Nephron progenitor cell (in vitro differentiated cells): ENCODE data around the gene DCLRE1C.
A peak's percentile ranks its signal among the peaks of the same experiment; 100 is the strongest.
"Not testable (repeated sequence)": the region's sequence is repeated elsewhere in the genome, so short reads cannot be mapped to it uniquely, and the experiment has no call there.

Experiments
- DNase-seq: peaks from one replicate; pipeline ENCODE4 v3.0.0; 2021
- H3K27ac Mint-ChIP-seq: 2 replicates; pipeline ENCODE4 v1.8.0; 2021; ENCODE audit warnings: mild to moderate bottlenecking, moderate library complexity, mixed read lengths
- H3K27me3 Mint-ChIP-seq: 2 replicates; pipeline ENCODE4 v1.8.0; 2021; ENCODE audit warnings: mild to moderate bottlenecking, low read depth, mixed read lengths; ENCODE audit not compliant: poor library complexity
- H3K36me3 Mint-ChIP-seq: 2 replicates; pipeline ENCODE4 v1.8.0; 2021; ENCODE audit warnings: low read depth, mixed read lengths
- H3K4me1 Mint-ChIP-seq: 2 replicates; pipeline ENCODE4 v1.8.0; 2021; ENCODE audit warnings: mixed read lengths
- H3K4me3 Mint-ChIP-seq: 2 replicates; pipeline ENCODE4 v1.8.0; 2021; ENCODE audit warnings: mild to moderate bottlenecking, moderate library complexity, mixed read lengths
- H3K9me3 Mint-ChIP-seq: 2 replicates; pipeline ENCODE4 v1.8.0; 2021; ENCODE audit warnings: mild to moderate bottlenecking, moderate library complexity, mixed read lengths
- CTCF ChIP-seq: fragments of 200-600 bp; sonication (generic); IDR thresholded peaks from 2 replicates; pipeline ENCODE4 v1.5.0; 2021; ENCODE audit warnings: antibody characterized with exemption

DCLRE1C gene

GRCh38 chr10:14954001-14954770 lies at the start of gene DCLRE1C:
Gene DCLRE1C (minus strand): TSS chr10:14954096. CDS start chr10:14954010, 86 bp downstream.
- Mint-ChIP-seq H3K27ac (peak within 1 kb of the TSS; percentile 95), H3K27me3 (peaks cover 3% of the 10 kb centered on the region), H3K36me3 (no peaks in the 10 kb centered on the region), H3K9me3 (peaks cover 4% of the 10 kb centered on the region), H3K4me1 (peaks cover 36% of the 10 kb centered on the region), H3K4me3 (peak within 1 kb of the TSS; percentile 93)
- TF ChIP-seq CTCF, result no peak
- peak; percentile 86 for DNase-seq

DNA sequence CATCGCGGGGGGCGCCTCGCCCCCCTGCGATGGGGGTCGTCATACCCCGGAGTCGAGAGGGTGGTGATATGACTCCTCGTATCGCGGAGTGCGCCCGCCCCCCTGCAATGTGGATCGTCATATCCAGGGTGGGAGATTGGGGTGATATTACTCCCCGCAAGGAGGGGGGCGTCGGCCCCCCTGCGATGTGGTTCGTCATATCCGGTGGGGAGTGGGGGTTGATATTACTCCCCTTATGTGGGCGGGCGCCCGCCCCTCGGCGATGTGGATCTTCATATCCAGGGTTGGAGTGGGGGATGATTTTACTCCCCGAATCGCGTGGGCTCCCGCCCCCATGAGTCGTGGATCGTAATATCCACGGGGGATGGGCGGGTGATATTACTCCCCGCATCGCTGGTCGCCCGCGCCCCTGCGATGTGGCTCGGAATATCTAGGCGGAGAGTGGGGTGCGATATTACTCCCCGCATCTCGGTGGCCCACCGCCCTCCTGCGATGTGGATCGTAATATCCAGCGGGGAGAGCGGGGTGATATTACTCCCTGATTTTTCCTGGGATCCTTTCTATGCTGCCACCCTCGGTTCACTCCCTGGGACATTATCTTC lies 42.2 kb upstream of the DCLRE1C start:
- H3K36me3 Mint-ChIP-seq, result no peaks in the 10 kb centered on the region
- H3K27me3 Mint-ChIP-seq, result peaks cover 10% of the 10 kb centered on the region
- no peak overlapping the region for H3K27ac Mint-ChIP-seq
- H3K4me1 Mint-ChIP-seq, result peaks cover 15% of the 10 kb centered on the region
- peaks cover 12% of the 10 kb centered on the region for H3K9me3 Mint-ChIP-seq
- no peak for DNase-seq
- H3K4me3 Mint-ChIP-seq, result no peak overlapping the region
- no peak for TF ChIP-seq CTCF

DNA sequence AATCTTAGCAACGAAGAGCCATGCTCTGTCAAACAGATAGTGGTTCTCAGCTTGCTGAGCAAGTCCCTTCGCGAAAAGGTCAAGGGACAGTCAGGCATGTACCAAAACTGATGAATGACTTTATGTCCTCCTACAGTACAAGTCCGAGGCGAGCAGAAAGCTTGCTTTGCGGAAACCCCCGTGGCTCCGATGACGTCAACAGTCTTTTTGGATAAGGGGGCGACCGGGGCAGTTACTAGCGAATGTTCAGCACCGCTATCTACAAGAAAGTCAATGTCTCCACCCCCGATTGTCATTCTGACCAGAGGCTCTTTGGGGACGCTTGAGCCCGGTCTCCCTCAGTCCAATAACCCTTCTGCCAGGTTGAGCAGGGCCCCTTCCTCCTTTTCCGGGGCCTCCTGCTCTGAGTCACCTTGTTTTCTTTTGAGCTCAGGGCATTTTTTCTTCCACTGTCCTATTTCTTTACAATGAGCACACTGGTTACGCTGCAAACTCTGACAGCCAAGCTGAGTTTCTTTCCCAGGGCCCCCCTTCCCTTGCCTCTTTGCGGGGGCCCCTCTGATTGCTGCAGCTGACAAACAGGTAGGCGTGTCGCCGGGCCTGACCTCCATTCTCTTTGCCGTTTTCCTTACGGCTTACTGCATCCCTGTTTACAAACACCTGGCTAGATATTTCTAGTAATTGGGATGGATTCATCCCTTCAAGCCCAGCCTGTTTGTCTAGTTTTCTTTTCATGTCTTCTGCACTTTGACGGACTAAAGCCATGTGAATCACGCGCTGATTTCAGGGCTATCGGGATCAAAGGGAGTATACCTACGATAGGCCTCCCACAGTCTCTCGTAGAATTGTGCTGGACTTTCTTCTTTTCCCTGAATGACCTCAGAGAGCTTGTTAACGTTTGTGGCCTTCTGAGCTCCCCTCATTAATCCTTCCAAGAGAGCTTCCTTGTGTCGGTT lies 39.9 kb upstream of the DCLRE1C start:
- peak overlapping the region; percentile 54 for H3K27ac Mint-ChIP-seq
- H3K4me3 Mint-ChIP-seq, H3K36me3 Mint-ChIP-seq, DNase-seq: not testable (repeated sequence)
- H3K4me1 Mint-ChIP-seq, result peaks cover 15% of the 10 kb centered on the region
- H3K9me3 Mint-ChIP-seq, result peaks cover 12% of the 10 kb centered on the region
- peaks cover 25% of the 10 kb centered on the region for H3K27me3 Mint-ChIP-seq

DNA sequence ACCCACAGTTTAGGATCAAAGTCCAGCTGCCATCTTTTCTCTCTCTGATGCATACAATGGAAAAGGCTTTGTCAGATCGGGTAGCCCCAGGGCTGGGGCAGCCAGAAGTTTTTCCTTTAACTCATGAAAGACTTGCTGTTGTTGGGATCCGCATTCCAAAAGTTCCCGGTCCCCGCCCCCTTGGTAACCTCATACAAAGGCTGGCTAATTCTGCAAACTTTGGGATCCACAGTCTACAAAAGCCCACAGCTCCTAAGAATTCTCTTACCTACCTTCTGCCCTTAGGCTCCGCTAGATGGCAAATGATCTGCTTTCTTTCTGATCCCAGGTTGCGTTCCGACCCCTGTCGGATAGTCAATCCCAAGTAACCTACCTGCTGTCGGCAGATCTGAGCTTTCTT lies 38.4 kb upstream of the DCLRE1C start:
- H3K36me3 Mint-ChIP-seq, H3K27ac Mint-ChIP-seq, H3K4me3 Mint-ChIP-seq, DNase-seq: not testable (repeated sequence)
- Mint-ChIP-seq H3K4me1 (peaks cover 15% of the 10 kb centered on the region), H3K9me3 (peaks cover 12% of the 10 kb centered on the region), H3K27me3 (peaks cover 34% of the 10 kb centered on the region)

GRCh38 chr10:14991035-14991749 lies 37.3 kb upstream of the DCLRE1C start:
- not testable (repeated sequence) for H3K4me3 Mint-ChIP-seq, H3K36me3 Mint-ChIP-seq, H3K9me3 Mint-ChIP-seq, H3K27ac Mint-ChIP-seq
- H3K27me3 Mint-ChIP-seq, result peaks cover 39% of the 10 kb centered on the region
- H3K4me1 Mint-ChIP-seq, result peaks cover 15% of the 10 kb centered on the region
- peak; percentile 35 for DNase-seq

DNA sequence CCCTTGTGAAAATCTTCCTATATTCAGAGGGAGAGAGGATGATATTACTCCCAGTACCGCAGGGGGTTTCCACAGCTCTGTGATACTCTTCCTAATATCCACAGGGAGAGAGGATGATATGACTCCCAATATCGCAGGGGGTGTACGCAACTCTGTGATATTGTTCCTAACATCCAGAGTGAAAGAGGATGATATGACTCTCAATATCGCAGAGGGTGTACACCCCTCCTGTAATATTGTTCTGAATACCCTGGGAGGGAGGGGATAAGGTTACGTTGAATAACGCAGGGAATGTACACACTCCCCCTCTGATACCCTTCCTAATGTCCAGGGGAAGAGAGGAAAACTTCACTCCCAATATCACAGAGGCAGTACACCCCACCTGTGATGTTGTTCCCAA lies 35.7 kb upstream of the DCLRE1C start:
- not testable (repeated sequence) for DNase-seq, H3K36me3 Mint-ChIP-seq
- peaks cover 38% of the 10 kb centered on the region for H3K27me3 Mint-ChIP-seq

GRCh38 chr10:14982744-14983143 lies 28.8 kb upstream of the DCLRE1C start:
- no peak for DNase-seq
- H3K4me1 Mint-ChIP-seq, result no peaks in the 10 kb centered on the region
- no peaks in the 10 kb centered on the region for H3K9me3 Mint-ChIP-seq
- no peaks in the 10 kb centered on the region for H3K36me3 Mint-ChIP-seq
- H3K4me3 Mint-ChIP-seq, result no peak overlapping the region
- no peak for TF ChIP-seq CTCF
- H3K27me3 Mint-ChIP-seq, result peaks cover 29% of the 10 kb centered on the region
- no peak overlapping the region for H3K27ac Mint-ChIP-seq

More for the DNA sequence above, 35.7 kb upstream of the DCLRE1C start:
- H3K9me3 Mint-ChIP-seq, H3K4me3 Mint-ChIP-seq, H3K27ac Mint-ChIP-seq: not testable (repeated sequence)
- H3K4me1 Mint-ChIP-seq, result peaks cover 15% of the 10 kb centered on the region
